IPS DF 6.9 (cell line): ENCODE data around the gene ITGAV.

Experiments used
- DNase-seq: peaks from one replicate; pipeline ENCODE4 v3.0.0-alpha.2; 2013; ENCODE audit warnings: low read depth, low spot score
- H3K27ac ChIP-seq: one replicate; pipeline ENCODE4 v1.5.1; 2013; ENCODE audit warnings: low read length, control low read depth
- H3K27me3 ChIP-seq: 2 replicates; pipeline ENCODE4 v1.6.1; 2013; ENCODE audit warnings: mild to moderate bottlenecking, low read length; ENCODE audit not compliant: control insufficient read depth, insufficient read depth
- H3K36me3 ChIP-seq: 2 replicates; pipeline ENCODE4 v1.6.1; 2013; ENCODE audit warnings: low read length; ENCODE audit not compliant: control insufficient read depth, insufficient read depth
- H3K4me1 ChIP-seq: 2 replicates; pipeline ENCODE4 v1.6.1; 2013; ENCODE audit warnings: low read length; ENCODE audit not compliant: control insufficient read depth, insufficient read depth
- H3K4me3 ChIP-seq: 2 replicates; pipeline ENCODE4 v1.5.1; 2013; ENCODE audit warnings: mild to moderate bottlenecking, low read length
- H3K9me3 ChIP-seq: 2 replicates; pipeline ENCODE4 v1.6.1; 2013; ENCODE audit warnings: low read length, inconsistent platforms; ENCODE audit not compliant: control insufficient read depth, insufficient read depth
- WGBS: extraction: QIAGEN DNeasy Blood & Tissue Kit; methylation state at CpG from one replicate; pipeline ENCODE4 v1.1.7; 2013; ENCODE audit warnings: mixed read lengths, missing lambda C conversion rate; ENCODE audit not compliant: insufficient read length, insufficient coverage; 5-methylcytosine and 5-hydroxymethylcytosine counted together

The ITGAV gene

GRCh38 chr2:186589612-186590349 is at the start of gene ITGAV:
ITGAV (plus strand) TSS chr2:186590056; CDS start chr2:186590339, 283 bp downstream.
- peak within 1 kb of the TSS; percentile 75 for H3K4me3 ChIP-seq
- no peak within 1 kb of the TSS for H3K27ac ChIP-seq
- no peaks in the 10 kb centered on the region; the same call in 1 of the 2 replicates for H3K4me1 ChIP-seq
- WGBS = no CpG with 5 or more reads among the region's 71 CpGs
- peak; percentile 74 for DNase-seq
- H3K9me3 ChIP-seq = no peaks in the 10 kb centered on the region
- no peaks in the 10 kb centered on the region for H3K27me3 ChIP-seq
- no peaks in the 10 kb centered on the region for H3K36me3 ChIP-seq

GRCh38 chr2:186540941-186541340 is 48.9 kb upstream of the ITGAV start:
- DNase-seq = no peak
- no CpG with 5 or more reads among the region's 4 CpGs for WGBS
- no peak overlapping the region for H3K27ac ChIP-seq
- H3K36me3 ChIP-seq = no peaks in the 10 kb centered on the region
- H3K4me1 ChIP-seq = no peaks in the 10 kb centered on the region; the same call in 1 of the 2 replicates
- H3K4me3 ChIP-seq = no peak overlapping the region
- no peaks in the 10 kb centered on the region for H3K9me3 ChIP-seq
- no peaks in the 10 kb centered on the region for H3K27me3 ChIP-seq

GRCh38 chr2:186542002-186542401 is 47.9 kb upstream of the ITGAV start:
- Histone ChIP-seq H3K27ac (no peak overlapping the region), H3K27me3 (no peaks in the 10 kb centered on the region), H3K4me3 (no peak overlapping the region), H3K4me1 (no peaks in the 10 kb centered on the region; the same call in 1 of the 2 replicates), H3K9me3 (no peaks in the 10 kb centered on the region), H3K36me3 (no peaks in the 10 kb centered on the region)
- DNase-seq = no peak
- WGBS = no CpG with 5 or more reads among the region's 4 CpGs

- H3K27me3 ChIP-seq = no peaks in the 10 kb centered on the region
- H3K27ac ChIP-seq = no peak overlapping the region
- H3K9me3 ChIP-seq = no peaks in the 10 kb centered on the region
- WGBS = no CpG with 5 or more reads among the region's 3 CpGs
- H3K4me3 ChIP-seq = no peak overlapping the region
- DNase-seq = no peak
- no peaks in the 10 kb centered on the region for H3K36me3 ChIP-seq
- no peaks in the 10 kb centered on the region; the same call in 1 of the 2 replicates for H3K4me1 ChIP-seq
These were observed 46.2 kb upstream of the ITGAV start for GRCh38 chr2:186543561-186544131.

- Histone ChIP-seq H3K9me3 (no peaks in the 10 kb centered on the region), H3K4me3 (no peak overlapping the region), H3K27ac (no peak overlapping the region), H3K27me3 (no peaks in the 10 kb centered on the region), H3K36me3 (no peaks in the 10 kb centered on the region), H3K4me1 (no peaks in the 10 kb centered on the region; the same call in 1 of the 2 replicates)
- no CpG with 5 or more reads among the region's 1 CpG for WGBS
- no peak for DNase-seq
These were observed 45.6 kb upstream of the ITGAV start for GRCh38 chr2:186544255-186544675.

GRCh38 chr2:186546846-186547245 is 43.0 kb upstream of the ITGAV start:
- Histone ChIP-seq H3K4me3 (no peak overlapping the region), H3K36me3 (no peaks in the 10 kb centered on the region), H3K4me1 (no peaks in the 10 kb centered on the region; the same call in 1 of the 2 replicates), H3K9me3 (no peaks in the 10 kb centered on the region), H3K27ac (no peak overlapping the region), H3K27me3 (no peaks in the 10 kb centered on the region)
- DNase-seq = no peak
- no CpG with 5 or more reads among the region's 1 CpG for WGBS

GRCh38 chr2:186551323-186552050 is 38.4 kb upstream of the ITGAV start:
- Histone ChIP-seq H3K9me3 (no peaks in the 10 kb centered on the region), H3K27ac (no peak overlapping the region), H3K4me1 (no peaks in the 10 kb centered on the region), H3K36me3 (no peaks in the 10 kb centered on the region), H3K4me3 (no peak overlapping the region), H3K27me3 (no peaks in the 10 kb centered on the region)
- no peak for DNase-seq
- WGBS = no CpG with 5 or more reads among the region's 8 CpGs

GRCh38 chr2:186554429-186554828 is 35.4 kb upstream of the ITGAV start:
- Histone ChIP-seq H3K4me3 (no peak overlapping the region), H3K27ac (no peak overlapping the region), H3K27me3 (no peaks in the 10 kb centered on the region), H3K36me3 (no peaks in the 10 kb centered on the region), H3K4me1 (no peaks in the 10 kb centered on the region), H3K9me3 (no peaks in the 10 kb centered on the region)
- no peak for DNase-seq
- no CpG with 5 or more reads among the region's 1 CpG for WGBS

- Histone ChIP-seq H3K4me1 (no peaks in the 10 kb centered on the region), H3K27ac (no peak overlapping the region), H3K27me3 (no peaks in the 10 kb centered on the region), H3K4me3 (no peak overlapping the region), H3K36me3 (no peaks in the 10 kb centered on the region), H3K9me3 (no peaks in the 10 kb centered on the region)
- no peak for DNase-seq
- no CpG with 5 or more reads among the region's 8 CpGs for WGBS
These were observed 34.8 kb upstream of the ITGAV start for GRCh38 chr2:186554850-186555671.
